ENCODE data around the gene KDM4B. TPM values are rescaled to one million over a fixed set of nuclear protein-coding genes. Genes with fewer than 3 reads are reported as not detected.

The KDM4B gene
- polyA plus RNA-seq, 3 donors = 6.4 to 22.7 (median 12.7) TPM

DNA sequence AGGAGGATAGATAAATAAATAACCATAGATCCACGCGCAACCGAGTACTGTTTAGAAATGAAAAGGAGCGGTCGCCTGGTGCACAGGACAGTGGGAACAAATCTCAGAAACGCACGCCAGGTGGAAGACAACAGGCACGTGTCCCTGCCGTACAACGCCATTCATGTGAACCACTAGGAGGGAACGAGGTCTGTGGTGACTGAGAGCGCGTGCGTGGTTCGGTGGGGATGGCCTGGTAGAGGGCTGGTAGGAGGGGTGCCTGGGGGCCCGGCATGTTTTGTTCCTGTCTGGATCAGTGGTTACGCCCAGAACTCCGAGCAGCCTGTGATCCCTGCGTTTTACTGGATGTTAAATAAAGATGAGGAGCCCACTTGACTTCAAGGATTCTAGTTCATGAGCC, 111.9 kb downstream of the KDM4B start:
- Histone ChIP-seq H3K27me3 (ENCODE audit: control insufficient read depth in 2 of 2, insufficient read depth in 2 of 2, low read length in 2 of 2) (no peaks in the 10 kb centered on the region), H3K4me1 (ENCODE audit: control insufficient read depth in 1 of 2, insufficient read depth in 2 of 2, low read length in 2 of 2) (no peaks in the 10 kb centered on the region), H3K9me3 (replicated peaks in 1 of 2; ENCODE audit: control insufficient read depth in 1 of 2, insufficient read depth in 1 of 2, low read length in 2 of 2) (no peaks in the 10 kb centered on the region), H2AFZ (ENCODE audit: insufficient read depth, low read depth, low read length, poor library complexity, severe bottlenecking) (no peak overlapping the region), H4K20me1 (ENCODE audit: insufficient read depth, low read length) (peaks cover 72% of the 10 kb centered on the region), H3K79me2 (ENCODE audit: insufficient read depth, low read length) (no peaks in the 10 kb centered on the region), H3K27ac (ENCODE audit: low read depth in 1 of 2, low read length in 2 of 2) (no peak overlapping the region), H3K4me2 (replicated peaks; ENCODE audit: extremely low read depth, low read length, poor library complexity, severe bottlenecking) (no peak overlapping the region), H3K9ac (ENCODE audit: insufficient read depth, low read length, poor library complexity, severe bottlenecking) (no peak overlapping the region), H3K36me3 (replicated peaks in 1 of 2; ENCODE audit: control insufficient read depth in 1 of 2, insufficient read depth in 2 of 2, low read length in 2 of 2) (peaks cover 81 to 85% of the 10 kb centered on the region in 2 donors), H3K4me3 (replicated peaks in 1 of 3; ENCODE audit: low read depth in 2 of 3, low read length in 3 of 3) (no peak overlapping the region)
- peaks cover 62 to 80% of the 10 kb centered on the region in 2 donors for H3K36me3 Mint-ChIP-seq
- peaks cover 0 to 1% (median 0%) of the 10 kb centered on the region in 7 donors for H3K9me3 Mint-ChIP-seq
- WGBS (ENCODE audit: insufficient coverage) = 96% methylated on average over 17 of the region's 19 CpGs
- no peak for DNase-seq
- peaks cover 0 to 3% (median 1%) of the 10 kb centered on the region in 3 donors for H3K27me3 Mint-ChIP-seq (ENCODE audit: low read depth in 3 of 3)
- TF ChIP-seq, protein P1, sequence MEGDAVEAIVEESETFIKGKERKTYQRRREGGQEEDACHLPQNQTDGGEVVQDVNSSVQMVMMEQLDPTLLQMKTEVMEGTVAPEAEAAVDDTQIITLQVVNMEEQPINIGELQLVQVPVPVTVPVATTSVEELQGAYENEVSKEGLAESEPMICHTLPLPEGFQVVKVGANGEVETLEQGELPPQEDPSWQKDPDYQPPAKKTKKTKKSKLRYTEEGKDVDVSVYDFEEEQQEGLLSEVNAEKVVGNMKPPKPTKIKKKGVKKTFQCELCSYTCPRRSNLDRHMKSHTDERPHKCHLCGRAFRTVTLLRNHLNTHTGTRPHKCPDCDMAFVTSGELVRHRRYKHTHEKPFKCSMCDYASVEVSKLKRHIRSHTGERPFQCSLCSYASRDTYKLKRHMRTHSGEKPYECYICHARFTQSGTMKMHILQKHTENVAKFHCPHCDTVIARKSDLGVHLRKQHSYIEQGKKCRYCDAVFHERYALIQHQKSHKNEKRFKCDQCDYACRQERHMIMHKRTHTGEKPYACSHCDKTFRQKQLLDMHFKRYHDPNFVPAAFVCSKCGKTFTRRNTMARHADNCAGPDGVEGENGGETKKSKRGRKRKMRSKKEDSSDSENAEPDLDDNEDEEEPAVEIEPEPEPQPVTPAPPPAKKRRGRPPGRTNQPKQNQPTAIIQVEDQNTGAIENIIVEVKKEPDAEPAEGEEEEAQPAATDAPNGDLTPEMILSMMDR (IDR thresholded peaks at IDR 0.05) = no peak
- H3K4me1 Mint-ChIP-seq = peaks cover 14% of the 10 kb centered on the region
- H3K4me3 Mint-ChIP-seq = no peak overlapping the region
- no peak overlapping the region for H3K27ac Mint-ChIP-seq
- intact Hi-C loops (cut with micrococcal nuclease) = no loop called here

GRCh38 chr19:5081443-5082161, 112.7 kb downstream of the KDM4B start:
- H3K27ac Mint-ChIP-seq = peak overlapping the region in 1 of 7 donors; percentile 35
- no peak overlapping the region for H3K9ac ChIP-seq (ENCODE audit: insufficient read depth, low read length, poor library complexity, severe bottlenecking)
- H3K4me3 Mint-ChIP-seq = no peak overlapping the region
- H3K9me3 ChIP-seq (replicated peaks in 1 of 2; ENCODE audit: control insufficient read depth in 1 of 2, insufficient read depth in 1 of 2, low read length in 2 of 2) = no peaks in the 10 kb centered on the region
- 98% methylated on average over 28 of the region's 28 CpGs for WGBS (ENCODE audit: insufficient coverage)
- H3K27me3 ChIP-seq (ENCODE audit: control insufficient read depth in 2 of 2, insufficient read depth in 2 of 2, low read length in 2 of 2) = no peaks in the 10 kb centered on the region
- intact Hi-C loops (cut with micrococcal nuclease) = no loop called here
- peaks cover 0 to 3% (median 1%) of the 10 kb centered on the region in 3 donors for H3K27me3 Mint-ChIP-seq (ENCODE audit: low read depth in 3 of 3)
- TF ChIP-seq, protein P1 (IDR thresholded peaks at IDR 0.05) = no peak
- peaks cover 12% of the 10 kb centered on the region for H3K4me1 Mint-ChIP-seq
- peaks cover 87 to 91% of the 10 kb centered on the region in 2 donors for H3K36me3 ChIP-seq (replicated peaks in 1 of 2; ENCODE audit: control insufficient read depth in 1 of 2, insufficient read depth in 2 of 2, low read length in 2 of 2)
- no peak for DNase-seq
- no peaks in the 10 kb centered on the region for H3K79me2 ChIP-seq (ENCODE audit: insufficient read depth, low read length)
- peaks cover 0 to 1% (median 0%) of the 10 kb centered on the region in 7 donors for H3K9me3 Mint-ChIP-seq
- no peak overlapping the region for H3K4me3 ChIP-seq (replicated peaks in 1 of 3; ENCODE audit: low read depth in 2 of 3, low read length in 3 of 3)
- peaks cover 78% of the 10 kb centered on the region for H4K20me1 ChIP-seq (ENCODE audit: insufficient read depth, low read length)
- peaks cover 65 to 84% of the 10 kb centered on the region in 2 donors for H3K36me3 Mint-ChIP-seq
- H3K4me1 ChIP-seq (ENCODE audit: control insufficient read depth in 1 of 2, insufficient read depth in 2 of 2, low read length in 2 of 2) = no peaks in the 10 kb centered on the region
- no peak overlapping the region for H2AFZ ChIP-seq (ENCODE audit: insufficient read depth, low read depth, low read length, poor library complexity, severe bottlenecking)
- H3K27ac ChIP-seq (ENCODE audit: low read depth in 1 of 2, low read length in 2 of 2) = no peak overlapping the region
- no peak overlapping the region for H3K4me2 ChIP-seq (replicated peaks; ENCODE audit: extremely low read depth, low read length, poor library complexity, severe bottlenecking)

All from CD14-positive monocyte (primary cell).